COLO668 (cell line): Measurements from ENCODE around the gene ZDHHC8.

Experiments used
- DNase-seq: peaks from one replicate; lab custom pipeline; 2025; ENCODE audit not compliant: unreplicated experiment; lab: John Stamatoyannopoulos, UW

The ZDHHC8 gene

DNA sequence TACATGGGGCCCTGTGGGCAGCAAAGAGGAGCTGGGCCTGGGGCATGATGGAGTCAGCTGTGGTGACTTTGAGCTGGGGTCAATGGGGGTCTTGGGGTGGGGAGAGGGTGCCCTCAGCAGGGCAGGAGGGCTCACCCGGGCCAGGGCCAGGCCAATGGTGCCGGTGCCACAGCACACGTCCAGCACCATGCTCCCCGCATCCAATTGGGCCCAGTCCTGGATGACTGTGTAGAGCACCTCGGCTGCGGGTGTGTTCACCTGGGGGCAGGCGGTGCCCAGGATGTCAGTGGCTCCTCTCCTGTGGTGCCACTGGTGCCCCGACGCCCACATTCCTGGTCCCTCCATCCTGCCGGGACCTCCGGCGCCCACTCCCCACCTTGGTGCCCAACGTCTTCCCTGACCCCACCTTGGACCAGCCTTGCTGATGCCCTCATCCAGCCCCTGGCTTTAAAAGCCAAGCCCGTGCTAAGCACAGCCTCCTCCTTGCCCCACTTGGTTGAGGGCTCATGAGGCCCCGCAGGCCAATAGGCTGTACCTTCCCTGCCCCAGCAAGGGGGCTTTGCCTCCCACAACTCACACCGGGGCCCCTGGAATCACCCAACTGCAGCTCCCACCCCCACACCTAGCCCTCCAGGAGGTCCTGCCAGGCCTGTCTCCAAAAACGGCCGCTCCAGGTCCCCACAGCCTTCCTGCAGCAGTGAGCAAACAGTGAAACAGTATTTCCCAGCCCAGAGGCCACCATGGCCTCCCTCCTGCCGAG, 17.9 kb upstream of the ZDHHC8 start:
- no peak for DNase-seq

GRCh38 chr22:20114506-20115475, 16.8 kb upstream of the ZDHHC8 start:
- no peak for DNase-seq

DNA sequence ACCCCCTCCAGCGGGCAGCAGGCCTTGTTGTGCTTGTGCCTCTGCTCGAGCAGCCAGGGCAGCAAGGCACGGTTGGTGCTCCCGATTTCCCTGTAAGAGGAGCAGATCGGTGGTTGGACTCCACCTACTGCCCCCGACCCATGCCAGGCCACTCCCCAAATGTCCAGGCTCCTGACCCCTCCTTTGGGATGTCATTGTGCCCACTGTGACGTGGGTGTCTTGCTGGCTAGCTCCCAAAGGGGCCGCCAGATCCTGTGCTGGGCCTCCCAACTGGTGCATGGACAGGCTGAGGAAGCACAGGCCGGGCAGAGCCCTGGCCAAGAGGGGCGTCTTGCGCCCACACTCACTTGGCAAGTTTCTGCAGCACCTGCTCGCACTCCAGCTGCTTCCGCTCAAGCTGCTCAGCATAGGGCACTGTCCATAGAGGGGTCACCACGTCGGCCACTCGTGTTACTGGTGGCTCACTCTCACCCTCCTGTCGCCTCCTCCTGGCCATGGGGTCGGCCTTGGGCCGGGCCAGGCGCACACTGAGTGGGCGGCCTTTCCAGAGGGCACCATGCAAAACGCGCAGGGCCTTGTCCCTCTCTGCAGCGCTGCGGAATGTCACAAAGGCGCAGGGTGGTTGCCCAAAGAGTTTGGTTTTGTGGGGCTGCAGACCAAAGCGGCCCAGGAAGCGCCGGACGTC, 15.8 kb upstream of the ZDHHC8 start, which contains the start of gene RANBP1:
RANBP1 (plus strand) TSS at position 414 of the 685 bp plus-strand sequence; CDS start at position 495, 81 bp downstream.
- peak; percentile 29 for DNase-seq

- peak; percentile 55 for DNase-seq
Observed at GRCh38 chr22:20116376-20116950, 15.1 kb upstream of the ZDHHC8 start.

DNA sequence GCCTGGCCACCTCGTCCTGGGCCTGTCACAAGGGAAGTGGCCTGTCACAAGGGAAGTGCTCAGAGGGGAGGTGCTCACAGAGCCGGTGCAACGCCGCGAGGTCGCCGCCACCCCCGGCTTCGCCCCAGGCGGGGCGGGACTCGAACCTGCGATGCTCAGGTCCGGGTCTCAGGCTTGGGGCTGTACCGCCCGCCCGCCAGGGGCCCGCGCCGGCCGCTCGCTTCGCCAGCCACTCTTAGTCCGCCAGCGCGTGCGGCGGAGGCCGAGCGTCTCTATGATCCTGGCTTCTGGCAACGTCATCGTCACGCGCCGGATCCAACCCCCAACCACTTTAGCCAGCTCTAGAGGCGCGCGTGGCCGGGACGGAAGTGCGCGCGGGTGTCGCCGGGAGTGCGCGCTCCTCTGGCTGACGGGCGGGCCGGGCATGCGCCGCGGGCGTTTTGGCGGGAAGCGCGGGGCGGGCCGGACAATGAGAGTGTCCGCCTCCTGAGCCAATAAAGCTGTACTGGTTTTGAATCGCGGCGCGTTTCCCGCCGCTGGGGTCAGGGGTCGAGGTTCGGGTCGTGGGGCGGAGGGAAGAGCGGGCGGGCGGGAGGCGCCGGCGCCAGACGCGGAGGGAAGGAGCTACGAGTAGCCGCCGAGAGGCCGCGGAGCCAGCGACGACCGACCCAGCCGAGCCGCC, 14.5 kb upstream of the ZDHHC8 start, which contains the start of gene TRMT2A:
TRMT2A (minus strand) TSS at position 276 of the 682 bp plus-strand sequence. CDS start 320 bp downstream, outside the sequence.
- peak; percentile 99 for DNase-seq

GRCh38 chr22:20117633-20118299, 13.8 kb upstream of the ZDHHC8 start:
- peak; percentile 49 for DNase-seq

DNA sequence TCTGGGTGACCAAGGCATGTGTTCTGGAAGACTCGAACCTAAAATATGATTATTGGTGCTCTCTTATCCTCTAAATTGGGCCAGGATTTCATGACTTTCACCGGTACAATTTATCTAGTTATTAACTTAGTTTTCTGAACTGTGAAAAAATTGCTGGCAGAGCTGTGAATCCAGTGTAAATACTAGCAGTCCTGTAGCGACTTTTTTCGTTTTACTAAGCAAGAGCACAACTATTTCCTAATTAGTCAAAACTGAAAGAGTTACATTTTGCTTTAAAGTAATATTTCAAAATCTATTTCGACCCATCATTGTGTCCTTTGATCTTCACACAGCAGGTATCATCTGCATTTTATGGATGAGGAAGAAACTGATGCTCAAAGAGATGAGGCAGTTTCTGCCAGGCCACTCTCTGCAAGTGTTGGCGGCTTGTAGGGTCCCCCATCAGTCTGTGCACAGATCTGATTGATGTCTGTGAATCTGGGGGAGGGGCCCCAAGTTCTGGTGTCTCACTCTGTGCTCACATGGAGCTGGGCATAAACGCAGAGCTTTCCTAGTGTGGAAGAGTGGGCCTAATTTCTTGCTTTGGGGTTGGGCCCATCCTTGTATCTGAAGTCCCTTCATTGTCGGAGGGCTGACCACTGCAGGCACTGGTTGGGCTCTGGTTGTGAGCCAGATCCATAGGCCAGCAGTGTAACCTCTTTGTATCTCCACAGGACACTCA, 13.1 kb upstream of the ZDHHC8 start:
- peak; percentile 13 for DNase-seq

- no peak for DNase-seq
Observed at GRCh38 chr22:20121856-20122415, 9.7 kb upstream of the ZDHHC8 start.

- no peak for DNase-seq
Observed at GRCh38 chr22:20123366-20124082, 8.1 kb upstream of the ZDHHC8 start.

DNA sequence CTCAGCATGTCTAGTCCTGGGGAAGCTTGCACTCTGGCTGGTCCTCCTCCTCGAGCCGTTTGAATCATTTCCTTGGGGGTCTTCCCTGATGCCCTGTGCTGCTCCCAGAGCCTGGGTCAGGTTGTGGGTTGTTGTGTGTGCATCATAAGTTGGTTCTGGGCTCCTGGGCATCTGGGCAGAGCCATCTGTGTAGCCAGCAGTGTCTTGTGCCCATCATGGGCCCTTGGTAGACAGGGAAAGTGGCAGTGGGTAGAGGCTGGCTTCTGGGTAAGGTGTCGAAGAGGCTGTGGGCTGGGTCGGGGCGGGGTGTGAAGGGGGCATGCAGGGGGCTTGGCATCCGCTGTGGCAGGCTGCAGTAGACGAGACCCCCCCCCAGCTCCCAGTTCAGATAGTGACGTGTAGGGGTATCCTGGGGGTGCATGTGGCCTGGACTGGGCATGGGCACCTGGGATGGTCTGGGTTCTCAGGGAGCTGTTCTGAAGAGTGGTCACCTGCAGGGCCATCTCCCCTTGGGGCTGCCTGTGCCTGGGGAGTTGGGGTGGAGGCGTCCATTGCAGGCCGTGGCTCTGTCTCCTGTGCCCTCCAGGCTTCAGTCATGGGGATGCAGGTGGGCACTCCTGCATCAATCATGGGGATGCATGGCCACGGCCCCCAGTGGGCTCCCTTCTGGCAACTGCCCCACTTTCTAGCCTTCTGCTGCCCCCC, 7.4 kb upstream of the ZDHHC8 start:
- DNase-seq = no peak

- no peak for DNase-seq
Observed at GRCh38 chr22:20125201-20126174, 6.1 kb upstream of the ZDHHC8 start.

- no peak for DNase-seq
Observed at GRCh38 chr22:20126284-20127029, 5.1 kb upstream of the ZDHHC8 start.

DNA sequence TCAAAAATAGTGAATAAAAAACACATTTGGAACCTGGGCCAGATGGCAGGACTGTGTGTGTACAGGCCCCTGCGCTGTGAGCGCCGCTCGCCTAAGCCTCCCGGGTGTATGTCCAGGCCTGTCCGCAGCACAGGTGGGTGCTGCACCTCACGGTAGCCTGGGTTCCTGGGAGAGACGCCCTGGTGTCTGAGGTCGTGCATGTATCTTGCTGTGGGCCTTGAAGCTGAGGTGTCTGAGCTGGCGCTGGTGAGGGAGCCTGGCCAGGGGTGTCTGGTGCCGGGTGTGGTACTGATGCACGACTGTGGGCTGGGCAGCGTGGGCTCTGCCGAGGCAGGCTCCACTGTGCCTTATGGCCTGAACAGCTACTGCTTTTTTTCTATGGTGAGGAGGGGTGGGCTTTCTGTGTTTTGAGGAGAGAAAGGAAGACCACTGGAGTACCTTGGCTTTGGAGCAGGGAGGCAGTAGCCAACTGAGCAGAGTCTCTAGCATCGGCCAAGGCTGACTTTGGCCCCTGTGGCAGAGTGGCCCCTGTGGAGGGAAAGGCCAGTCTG, 4.2 kb upstream of the ZDHHC8 start:
- no peak for DNase-seq

DNA sequence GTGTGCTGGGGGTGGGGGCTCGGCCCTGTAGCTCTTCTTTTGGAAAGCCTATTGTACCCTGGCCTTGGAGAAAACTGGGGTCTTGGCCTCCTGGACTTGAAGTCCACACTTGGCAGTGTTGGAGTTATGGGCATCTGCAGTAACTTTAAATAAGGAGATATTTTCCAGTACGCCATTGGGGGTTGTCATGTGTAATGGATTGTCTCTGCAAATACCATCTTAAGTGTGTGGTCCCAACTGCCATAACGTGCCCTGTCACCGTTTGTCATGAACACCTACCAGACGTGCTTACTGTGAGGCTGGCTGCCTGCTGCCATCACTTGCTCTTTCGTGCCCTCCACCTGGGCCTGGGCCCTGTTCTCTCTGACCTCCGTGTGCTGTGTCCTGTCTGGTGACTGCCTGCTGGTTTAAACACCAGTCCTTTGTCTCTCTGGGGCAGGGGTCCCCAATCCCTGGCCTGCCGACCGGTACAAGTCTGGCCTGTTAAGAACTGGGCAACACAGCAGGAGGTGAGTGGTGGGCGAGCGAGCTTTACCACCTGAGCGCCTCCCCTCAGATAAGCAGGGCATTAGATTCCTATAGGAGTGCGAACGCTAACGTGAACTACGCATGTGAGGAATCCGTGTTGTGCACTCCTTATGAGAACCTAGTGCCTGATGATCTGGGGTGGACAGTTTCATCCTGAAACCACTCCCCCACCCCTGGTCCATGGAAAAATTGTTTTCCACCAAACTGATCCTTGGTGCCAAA, 3.6 kb upstream of the ZDHHC8 start:
- no peak for DNase-seq

GRCh38 chr22:20128619-20128901, 3.0 kb upstream of the ZDHHC8 start:
- no peak for DNase-seq
